Loucy (cell line): ENCODE results near the gene TPTE.
"Not testable (repeated sequence)": the region's sequence is repeated elsewhere in the genome, so short reads cannot be mapped to it uniquely, and the experiment has no call there.

Experiments
- CTCF ChIP-seq: fragments of 200-600 bp; sonication (generic); conservative IDR thresholded peaks from 2 replicates; pipeline ENCODE4 v1.5.1; 2014; ENCODE audit warnings: mild to moderate bottlenecking, antibody characterized with exemption, low read length
- EZH2phosphoT487 ChIP-seq: fragments of 200-600 bp; IDR thresholded peaks from 2 replicates; pipeline ENCODE4 v1.6.1; 2018; ENCODE audit warnings: antibody characterized with exemption, mild to moderate bottlenecking, moderate library complexity, borderline replicate concordance

- not testable (repeated sequence) for TF ChIP-seq CTCF, EZH2phosphoT487
Observed at GRCh38 chr21:10517904-10518303, 3.5 kb upstream of the TPTE start.
